GM18519 (cell line): Measurements from ENCODE around the gene WNT5B.
"Not testable (repeated sequence)": the region's sequence is repeated elsewhere in the genome, so short reads cannot be mapped to it uniquely, and the experiment has no call there.

Source experiments
- ATAC-seq: cut with Tn5 transposase; IDR thresholded peaks from one replicate; pipeline ENCODE4 v1.9.1; 2021; ENCODE audit warnings: mild to moderate bottlenecking, moderate library complexity; ENCODE audit not compliant: unreplicated experiment, low FRiP score

The WNT5B gene

GRCh38 chr12:1595690-1596347 lies 33.2 kb upstream of the WNT5B start:
- no peak for ATAC-seq

- no peak for ATAC-seq
Observed at GRCh38 chr12:1598757-1599156, 30.3 kb upstream of the WNT5B start.

GRCh38 chr12:1602706-1603105 lies 26.3 kb upstream of the WNT5B start:
- ATAC-seq, result not testable (repeated sequence)

GRCh38 chr12:1603269-1603993 lies 25.6 kb upstream of the WNT5B start:
- no peak for ATAC-seq

GRCh38 chr12:1604464-1604863 lies 24.6 kb upstream of the WNT5B start:
- no peak for ATAC-seq

- no peak for ATAC-seq
Observed at GRCh38 chr12:1605129-1606020, 23.7 kb upstream of the WNT5B start.

- no peak for ATAC-seq
Observed at GRCh38 chr12:1606021-1606622, 22.9 kb upstream of the WNT5B start.

GRCh38 chr12:1607940-1608712 lies 20.9 kb upstream of the WNT5B start:
- no peak for ATAC-seq

- ATAC-seq, result no peak
Observed at GRCh38 chr12:1608713-1609119, 20.3 kb upstream of the WNT5B start.

- ATAC-seq, result no peak
Observed at GRCh38 chr12:1610072-1610643, 18.9 kb upstream of the WNT5B start.

GRCh38 chr12:1611803-1612572 lies 17.0 kb upstream of the WNT5B start:
- no peak for ATAC-seq

GRCh38 chr12:1613860-1614259 lies 15.2 kb upstream of the WNT5B start:
- no peak for ATAC-seq

GRCh38 chr12:1614360-1614759 lies 14.7 kb upstream of the WNT5B start:
- ATAC-seq, result no peak

GRCh38 chr12:1616233-1617066 lies 12.6 kb upstream of the WNT5B start:
- ATAC-seq, result no peak

- ATAC-seq, result no peak
Observed at GRCh38 chr12:1618489-1618888, 10.5 kb upstream of the WNT5B start.

GRCh38 chr12:1619159-1619558 lies 9.9 kb upstream of the WNT5B start:
- ATAC-seq, result no peak

GRCh38 chr12:1619587-1619986 lies 9.4 kb upstream of the WNT5B start:
- no peak for ATAC-seq

- no peak for ATAC-seq
Observed at GRCh38 chr12:1620092-1620491, 8.9 kb upstream of the WNT5B start.
